HG03460 (cell line): ENCODE results near the gene ZC3H11A.
"Not testable (repeated sequence)": the region's sequence is repeated elsewhere in the genome, so short reads cannot be mapped to it uniquely, and the experiment has no call there.

Experiments
- ATAC-seq: cut with Tn5 transposase; IDR thresholded peaks from one replicate; pipeline ENCODE4 v1.9.1; 2021; ENCODE audit not compliant: unreplicated experiment

The ZC3H11A gene

GRCh38 chr1:203795441-203796235, at the start of gene ZC3H11A, which contains the start of gene ZBED6:
TSS of gene ZC3H11A (plus strand) at chr1:203795623. CDS start at chr1:203817071, 21,448 bp downstream.
TSS of gene ZBED6 (plus strand) at chr1:203795623. CDS start at chr1:203797523, 1,900 bp downstream.
- ATAC-seq = peak; percentile 96

GRCh38 chr1:203746281-203746680, 49.1 kb upstream of the ZC3H11A start:
- no peak for ATAC-seq

GRCh38 chr1:203751051-203751450, 44.4 kb upstream of the ZC3H11A start:
- ATAC-seq = no peak

GRCh38 chr1:203751618-203752361, 43.6 kb upstream of the ZC3H11A start:
- not testable (repeated sequence) for ATAC-seq

- peak; percentile 66 for ATAC-seq
These were observed 41.0 kb upstream of the ZC3H11A start for GRCh38 chr1:203754455-203754864.

- ATAC-seq = no peak
These were observed 39.4 kb upstream of the ZC3H11A start for GRCh38 chr1:203756036-203756435.

- not testable (repeated sequence) for ATAC-seq
These were observed 36.7 kb upstream of the ZC3H11A start for GRCh38 chr1:203758749-203759148.

- ATAC-seq = no peak
These were observed 34.9 kb upstream of the ZC3H11A start for GRCh38 chr1:203760506-203760905.

GRCh38 chr1:203761958-203762357, 33.5 kb upstream of the ZC3H11A start:
- ATAC-seq = not testable (repeated sequence)

GRCh38 chr1:203763505-203763904, 31.9 kb upstream of the ZC3H11A start:
- ATAC-seq = no peak

GRCh38 chr1:203764105-203765028, 31.1 kb upstream of the ZC3H11A start:
- no peak for ATAC-seq

GRCh38 chr1:203765029-203765837, 30.2 kb upstream of the ZC3H11A start, which contains the start of gene LAX1:
TSS of gene LAX1 (plus strand) at chr1:203765183. CDS start at chr1:203765566, 383 bp downstream.
- ATAC-seq = peak; percentile 77

- ATAC-seq = no peak
These were observed 27.2 kb upstream of the ZC3H11A start for GRCh38 chr1:203768256-203768655.

- no peak for ATAC-seq
These were observed 25.7 kb upstream of the ZC3H11A start for GRCh38 chr1:203769505-203770343.

- ATAC-seq = no peak
These were observed 23.5 kb upstream of the ZC3H11A start for GRCh38 chr1:203771901-203772301.

- no peak for ATAC-seq
These were observed 22.6 kb upstream of the ZC3H11A start for GRCh38 chr1:203772836-203773235.

- no peak for ATAC-seq
These were observed 18.8 kb upstream of the ZC3H11A start for GRCh38 chr1:203776636-203777035.

GRCh38 chr1:203777596-203777995, 17.8 kb upstream of the ZC3H11A start:
- no peak for ATAC-seq

- ATAC-seq = no peak
These were observed 17.3 kb upstream of the ZC3H11A start for GRCh38 chr1:203778146-203778545.
